Progenitor cell of endocrine pancreas (in vitro differentiated cells): ENCODE data around the gene HGFAC. TPM values are rescaled to one million over a fixed set of nuclear protein-coding genes. Genes with fewer than 3 reads are reported as not detected.

Experiments
- DNase-seq: peaks from one replicate; pipeline ENCODE4 v3.0.0; 2021; ENCODE audit warnings: low spot score; ENCODE audit not compliant: unreplicated experiment
- H3K27ac Mint-ChIP-seq: 2 replicates; pipeline ENCODE4 v1.8.0; 2021; ENCODE audit warnings: mild to moderate bottlenecking, moderate library complexity, mixed read lengths
- H3K27me3 Mint-ChIP-seq: 2 replicates; pipeline ENCODE4 v1.8.0; 2021; ENCODE audit warnings: mixed read lengths
- H3K36me3 Mint-ChIP-seq: 2 replicates; pipeline ENCODE4 v1.8.0; 2022; ENCODE audit warnings: mixed read lengths; ENCODE audit not compliant: insufficient read depth
- H3K4me1 Mint-ChIP-seq: 2 replicates; pipeline ENCODE4 v1.8.0; 2021; ENCODE audit warnings: low read depth, mixed read lengths
- H3K4me3 Mint-ChIP-seq: 2 replicates; pipeline ENCODE4 v1.8.0; 2021; ENCODE audit warnings: low read depth, mild to moderate bottlenecking, moderate library complexity, mixed read lengths
- H3K9me3 Mint-ChIP-seq: 2 replicates; pipeline ENCODE4 v1.8.0; 2021; ENCODE audit warnings: low read depth, mixed read lengths
- total RNA-seq: library from RNA; stranded (reverse); gene quantifications from 2 replicates; pipeline ENCODE4 v1.2.1, GENCODE V29; 2021
- TF ChIP-seq, protein P1 (sequence below): fragments of 200-600 bp; sonication (generic); IDR thresholded peaks from one replicate; pipeline ENCODE4 v1.5.0; 2021; ENCODE audit warnings: antibody characterized with exemption, mild to moderate bottlenecking; ENCODE audit not compliant: unreplicated experiment

Gene HGFAC
- total RNA-seq, 1 donor from 2014 or later, result 7.5 TPM

DNA sequence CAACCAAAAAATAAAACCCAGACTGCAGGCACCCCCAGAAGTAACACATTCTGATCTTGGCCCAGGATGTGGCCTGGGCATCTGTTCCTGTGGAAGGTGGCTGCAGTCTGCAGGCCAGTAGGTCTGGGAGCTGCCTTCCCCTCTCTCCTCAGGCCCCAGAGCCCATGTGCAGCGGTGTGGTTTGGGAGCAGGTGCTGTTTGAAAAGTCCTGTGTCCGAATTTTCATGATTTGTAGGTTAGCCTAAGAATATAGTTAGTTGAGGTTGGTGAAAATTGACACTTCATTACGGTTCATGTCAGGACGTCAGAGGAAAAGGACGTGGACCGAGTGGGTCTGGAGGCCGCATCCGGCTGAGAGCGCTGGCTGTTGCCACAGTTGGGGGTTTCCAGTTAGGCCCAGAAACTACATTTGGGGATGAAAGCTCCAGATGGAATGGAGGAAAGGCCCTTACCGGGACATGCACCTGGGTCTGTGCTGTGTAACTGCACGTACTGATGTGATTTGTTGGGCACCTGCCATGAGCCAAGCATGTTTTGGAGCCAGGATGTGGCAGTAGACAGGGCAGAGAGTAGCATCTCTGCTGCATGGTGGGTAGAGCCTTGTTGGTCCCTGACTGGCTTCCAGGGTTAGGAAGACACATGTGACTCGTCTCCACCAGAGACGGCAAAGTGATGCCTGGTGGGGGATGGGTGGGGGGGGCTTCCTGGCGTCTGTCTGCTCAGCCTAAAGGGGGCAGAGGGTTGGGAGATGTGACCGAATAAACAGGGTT lies 21.7 kb upstream of the HGFAC start:
- Mint-ChIP-seq H3K36me3 (peaks cover 12% of the 10 kb centered on the region), H3K27me3 (no peaks in the 10 kb centered on the region), H3K9me3 (no peaks in the 10 kb centered on the region), H3K4me3 (no peak overlapping the region), H3K27ac (no peak overlapping the region), H3K4me1 (no peaks in the 10 kb centered on the region)
- DNase-seq, result no peak
- TF ChIP-seq, protein P1, sequence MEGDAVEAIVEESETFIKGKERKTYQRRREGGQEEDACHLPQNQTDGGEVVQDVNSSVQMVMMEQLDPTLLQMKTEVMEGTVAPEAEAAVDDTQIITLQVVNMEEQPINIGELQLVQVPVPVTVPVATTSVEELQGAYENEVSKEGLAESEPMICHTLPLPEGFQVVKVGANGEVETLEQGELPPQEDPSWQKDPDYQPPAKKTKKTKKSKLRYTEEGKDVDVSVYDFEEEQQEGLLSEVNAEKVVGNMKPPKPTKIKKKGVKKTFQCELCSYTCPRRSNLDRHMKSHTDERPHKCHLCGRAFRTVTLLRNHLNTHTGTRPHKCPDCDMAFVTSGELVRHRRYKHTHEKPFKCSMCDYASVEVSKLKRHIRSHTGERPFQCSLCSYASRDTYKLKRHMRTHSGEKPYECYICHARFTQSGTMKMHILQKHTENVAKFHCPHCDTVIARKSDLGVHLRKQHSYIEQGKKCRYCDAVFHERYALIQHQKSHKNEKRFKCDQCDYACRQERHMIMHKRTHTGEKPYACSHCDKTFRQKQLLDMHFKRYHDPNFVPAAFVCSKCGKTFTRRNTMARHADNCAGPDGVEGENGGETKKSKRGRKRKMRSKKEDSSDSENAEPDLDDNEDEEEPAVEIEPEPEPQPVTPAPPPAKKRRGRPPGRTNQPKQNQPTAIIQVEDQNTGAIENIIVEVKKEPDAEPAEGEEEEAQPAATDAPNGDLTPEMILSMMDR, result no peak

DNA sequence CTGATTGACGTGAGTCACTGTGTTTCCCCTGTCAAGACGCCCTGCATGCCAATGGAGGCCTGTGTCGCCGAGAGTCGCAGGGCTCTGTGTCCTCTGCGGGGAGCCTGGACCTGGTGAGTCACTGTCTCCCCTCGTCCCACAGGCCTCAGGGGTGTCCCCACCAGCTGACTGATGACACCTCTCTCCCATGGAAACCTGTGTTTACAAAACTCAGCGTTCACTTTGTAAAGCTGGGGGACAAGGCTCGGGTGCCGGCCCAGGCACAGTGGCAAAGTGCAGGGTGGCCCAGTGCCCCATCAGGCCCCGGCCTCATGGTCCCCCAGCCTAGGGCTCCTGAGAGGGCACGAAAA lies 21.2 kb upstream of the HGFAC start:
- no peak overlapping the region for H3K4me3 Mint-ChIP-seq
- DNase-seq, result no peak
- H3K9me3 Mint-ChIP-seq, result no peaks in the 10 kb centered on the region
- H3K36me3 Mint-ChIP-seq, result peaks cover 12% of the 10 kb centered on the region
- TF ChIP-seq, protein P1, result no peak
- no peak overlapping the region for H3K27ac Mint-ChIP-seq
- H3K27me3 Mint-ChIP-seq, result no peaks in the 10 kb centered on the region
- no peaks in the 10 kb centered on the region for H3K4me1 Mint-ChIP-seq

DNA sequence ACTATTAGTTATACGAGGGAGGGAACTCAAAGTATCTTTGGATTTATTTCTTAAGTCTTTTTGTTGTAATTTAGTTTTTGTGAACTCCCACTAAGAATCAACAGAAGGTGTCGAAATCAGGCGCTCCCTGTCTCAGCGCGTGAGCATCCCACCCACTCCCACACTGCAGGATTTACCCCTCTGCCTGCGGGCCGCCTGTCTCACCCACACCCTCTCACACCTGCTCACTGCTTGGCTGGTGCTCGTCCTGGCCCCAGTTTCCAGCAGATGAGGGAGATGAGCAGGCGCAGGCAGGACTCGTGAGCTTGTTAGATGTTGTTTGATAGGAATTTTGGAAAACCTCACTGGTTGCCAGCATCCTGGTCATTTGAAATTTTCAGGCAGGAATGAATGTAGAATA lies 20.8 kb upstream of the HGFAC start:
- no peaks in the 10 kb centered on the region for H3K4me1 Mint-ChIP-seq
- H3K9me3 Mint-ChIP-seq, result no peaks in the 10 kb centered on the region
- no peaks in the 10 kb centered on the region for H3K27me3 Mint-ChIP-seq
- H3K36me3 Mint-ChIP-seq, result peaks cover 12% of the 10 kb centered on the region
- TF ChIP-seq, protein P1, result no peak
- no peak overlapping the region for H3K27ac Mint-ChIP-seq
- H3K4me3 Mint-ChIP-seq, result no peak overlapping the region
- no peak for DNase-seq

DNA sequence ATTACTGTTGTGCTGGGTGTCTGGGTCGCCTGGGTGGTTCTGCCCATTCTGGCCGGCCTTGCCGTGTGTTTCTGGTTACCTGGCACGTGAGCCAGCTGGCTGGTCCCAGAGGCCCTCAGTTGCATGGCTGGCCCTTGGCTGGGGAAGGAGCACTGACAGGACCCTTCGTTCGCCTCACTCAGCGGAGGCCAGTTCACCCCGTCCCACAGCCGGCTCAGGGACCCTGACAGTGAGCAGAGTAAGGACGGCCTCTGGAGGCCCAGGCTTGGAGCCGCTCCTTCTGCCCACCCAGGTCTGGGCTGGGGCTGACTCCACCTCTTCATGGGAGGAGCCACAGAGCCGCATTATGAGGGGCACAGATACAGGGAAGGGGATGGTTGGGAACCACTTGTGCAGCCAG lies 20.3 kb upstream of the HGFAC start:
- TF ChIP-seq, protein P1, result no peak
- DNase-seq, result no peak
- Mint-ChIP-seq H3K4me1 (no peaks in the 10 kb centered on the region), H3K36me3 (peaks cover 12% of the 10 kb centered on the region), H3K9me3 (no peaks in the 10 kb centered on the region), H3K4me3 (no peak overlapping the region), H3K27ac (no peak overlapping the region), H3K27me3 (no peaks in the 10 kb centered on the region)

DNA sequence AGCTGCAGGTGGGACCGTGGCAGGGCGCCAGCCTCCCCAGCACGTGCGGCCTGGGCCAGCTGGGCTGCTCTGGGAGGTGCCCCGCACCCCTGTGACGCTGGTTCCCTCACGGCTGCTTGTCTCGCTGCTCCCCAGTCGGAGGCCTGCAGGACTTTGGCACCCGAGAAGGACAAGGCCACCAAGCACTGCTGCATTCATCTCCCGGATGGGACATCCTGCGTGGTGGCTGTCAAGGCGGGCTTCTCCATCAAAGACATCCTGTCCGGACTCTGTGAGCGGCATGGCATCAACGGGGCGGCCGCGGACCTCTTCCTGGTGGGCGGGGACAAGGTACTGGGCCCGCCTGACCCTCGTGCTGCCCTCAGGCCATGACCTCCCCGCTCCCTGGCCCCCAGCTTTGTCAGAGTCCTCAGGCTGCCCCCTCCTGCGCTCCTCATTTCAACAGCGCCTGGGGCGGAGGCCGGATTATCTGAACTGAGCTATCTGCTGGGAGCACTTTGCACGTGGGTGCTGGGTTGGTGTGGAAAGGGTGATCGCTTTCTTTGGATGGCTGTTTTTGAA lies 19.4 kb upstream of the HGFAC start:
- H3K4me1 Mint-ChIP-seq, result no peaks in the 10 kb centered on the region
- no peaks in the 10 kb centered on the region for H3K27me3 Mint-ChIP-seq
- DNase-seq, result no peak
- H3K27ac Mint-ChIP-seq, result no peak overlapping the region
- H3K9me3 Mint-ChIP-seq, result no peaks in the 10 kb centered on the region
- no peak overlapping the region for H3K4me3 Mint-ChIP-seq
- H3K36me3 Mint-ChIP-seq, result peaks cover 10% of the 10 kb centered on the region
- TF ChIP-seq, protein P1, result no peak
